ENCODE results near the gene GRID2.
A peak's percentile ranks its signal among the peaks of the same experiment; 100 is the strongest.

GRCh38 chr4:93788712-93789111 lies 1484.9 kb downstream of the GRID2 start:
- TF ChIP-seq ATF3 (IDR thresholded peaks at IDR 0.05) (no peak), CTCF (IDR thresholded peaks at IDR 0.05; ENCODE audit: low read depth, low read length, missing input control) (peak; percentile 13), RAD21 (IDR thresholded peaks at IDR 0.05) (no peak), TAF1 (conservative IDR thresholded peaks at IDR 0.05) (no peak), YY1 (IDR thresholded peaks at IDR 0.05) (no peak), SP1 (IDR thresholded peaks at IDR 0.05) (no peak), REST (IDR thresholded peaks at IDR 0.05) (no peak)

Data from liver (tissue), 3 donors.